ENCODE data around the gene SHISA9.

GRCh38 chr16:13168091-13168572 lies 266.7 kb downstream of the SHISA9 start:
- TF ChIP-seq CTCF (IDR thresholded peaks at IDR 0.05) (no peak), POLR2AphosphoS5 (IDR thresholded peaks at IDR 0.05) (no peak), EP300 (IDR thresholded peaks at IDR 0.05) (no peak), POLR2A (IDR thresholded peaks at IDR 0.05; ENCODE audit: low read depth) (no peak)

Data from esophagus muscularis mucosa (tissue), 4 donors.